Left forelimb (tissue), 1 donor: ENCODE results near the gene LTC4S.
"Not testable (repeated sequence)": the region's sequence is repeated elsewhere in the genome, so short reads cannot be mapped to it uniquely, and the experiment has no call there.

ENCODE experiments used
- DNase-seq: peaks from one replicate; pipeline ENCODE4 v3.0.0-alpha.2; 2018; ENCODE audit warnings: low spot score

Gene LTC4S

DNA sequence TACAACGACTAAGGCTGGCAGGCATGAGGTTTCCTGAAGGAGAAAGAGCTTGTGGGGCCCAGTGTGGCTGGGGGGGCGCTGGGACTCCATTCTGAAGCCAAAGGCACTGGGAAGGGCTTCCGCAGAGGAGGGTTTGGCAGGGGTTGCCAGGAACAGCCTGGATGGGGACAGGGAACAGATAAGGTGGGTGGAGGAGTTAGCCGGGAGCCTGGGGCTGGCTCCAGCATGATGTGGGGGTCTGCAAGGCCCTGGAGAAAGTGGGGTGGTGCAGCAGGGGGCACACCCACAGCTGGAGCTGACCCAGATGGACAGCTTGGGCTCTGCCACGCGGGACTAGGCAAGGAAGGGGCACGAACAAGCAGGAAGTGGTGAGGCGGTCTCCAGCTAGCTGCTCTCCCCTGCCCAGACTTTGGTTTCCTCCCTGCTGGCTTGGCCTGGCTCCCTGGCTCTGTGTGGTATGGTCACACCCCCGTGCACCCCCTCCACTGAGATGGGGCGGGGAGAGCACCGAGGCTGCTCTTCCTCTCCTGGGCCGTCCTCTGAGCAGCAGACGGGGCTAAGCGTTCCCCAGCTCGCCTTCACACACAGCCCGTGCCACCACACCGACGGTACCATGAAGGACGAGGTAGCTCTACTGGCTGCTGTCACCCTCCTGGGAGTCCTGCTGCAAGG, at the start of gene LTC4S:
Gene LTC4S (plus strand): TSS at position 519 of the 672 bp plus-strand sequence. CDS start 95 bp downstream, at position 614.
- DNase-seq = peak; percentile 80

DNA sequence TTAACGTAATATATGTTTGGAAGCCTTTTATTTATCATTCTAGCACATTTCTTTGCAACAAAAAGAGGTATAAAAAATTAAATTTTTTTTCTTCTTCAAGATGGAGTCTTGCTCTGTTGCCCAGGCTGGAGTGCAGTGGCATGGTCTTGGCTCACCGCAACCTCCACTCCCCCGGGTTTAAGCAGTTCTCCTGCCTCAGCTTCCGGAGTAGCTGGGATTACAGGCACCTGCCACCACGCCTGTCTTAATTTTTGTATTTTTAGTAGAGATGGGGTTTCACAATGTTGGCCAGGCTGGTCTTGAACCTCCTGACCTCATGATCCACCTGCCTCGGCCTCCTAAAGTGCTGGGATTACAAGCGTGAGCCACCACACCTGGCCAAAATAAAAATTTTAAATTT, 49.7 kb upstream of the LTC4S start:
- DNase-seq = not testable (repeated sequence)

GRCh38 chr5:179746872-179747271, 46.9 kb upstream of the LTC4S start:
- no peak for DNase-seq

GRCh38 chr5:179747811-179748210, 46.0 kb upstream of the LTC4S start:
- no peak for DNase-seq

DNA sequence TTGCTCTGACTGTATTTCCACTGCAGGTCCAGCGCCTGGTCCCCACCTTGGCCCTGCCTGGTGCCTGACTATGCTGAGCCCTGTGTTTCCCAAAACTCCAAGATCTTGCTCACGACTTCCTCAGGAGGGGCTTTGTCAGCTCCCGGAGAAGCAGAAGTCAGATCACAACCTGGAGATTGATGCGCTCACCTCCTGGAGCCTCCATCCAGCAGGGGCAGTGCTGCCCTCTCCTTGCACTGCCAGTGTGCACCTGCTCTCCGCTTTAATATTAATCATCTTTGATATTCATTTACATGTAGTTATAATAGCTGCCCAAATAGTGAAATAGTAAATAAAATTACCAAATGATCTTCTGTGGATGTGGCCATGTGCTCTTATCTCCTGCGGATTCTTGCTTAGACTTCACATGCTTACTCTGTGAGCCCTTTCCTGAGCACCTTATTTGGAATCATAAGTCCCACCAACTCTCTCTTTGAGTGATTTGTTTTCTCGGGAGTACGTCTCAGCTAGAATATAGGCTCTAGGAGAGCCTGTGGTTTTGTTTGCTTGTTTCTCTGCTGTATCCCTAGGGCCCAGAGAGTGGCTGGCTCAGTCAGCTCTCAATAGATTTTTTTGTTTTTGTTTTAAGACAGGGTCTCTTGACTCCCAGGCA, 43.8 kb upstream of the LTC4S start:
- DNase-seq = no peak

GRCh38 chr5:179753971-179754370, 39.8 kb upstream of the LTC4S start:
- DNase-seq = no peak

GRCh38 chr5:179755022-179755421, 38.8 kb upstream of the LTC4S start:
- DNase-seq = no peak

GRCh38 chr5:179758955-179759354, 34.8 kb upstream of the LTC4S start:
- DNase-seq = no peak

DNA sequence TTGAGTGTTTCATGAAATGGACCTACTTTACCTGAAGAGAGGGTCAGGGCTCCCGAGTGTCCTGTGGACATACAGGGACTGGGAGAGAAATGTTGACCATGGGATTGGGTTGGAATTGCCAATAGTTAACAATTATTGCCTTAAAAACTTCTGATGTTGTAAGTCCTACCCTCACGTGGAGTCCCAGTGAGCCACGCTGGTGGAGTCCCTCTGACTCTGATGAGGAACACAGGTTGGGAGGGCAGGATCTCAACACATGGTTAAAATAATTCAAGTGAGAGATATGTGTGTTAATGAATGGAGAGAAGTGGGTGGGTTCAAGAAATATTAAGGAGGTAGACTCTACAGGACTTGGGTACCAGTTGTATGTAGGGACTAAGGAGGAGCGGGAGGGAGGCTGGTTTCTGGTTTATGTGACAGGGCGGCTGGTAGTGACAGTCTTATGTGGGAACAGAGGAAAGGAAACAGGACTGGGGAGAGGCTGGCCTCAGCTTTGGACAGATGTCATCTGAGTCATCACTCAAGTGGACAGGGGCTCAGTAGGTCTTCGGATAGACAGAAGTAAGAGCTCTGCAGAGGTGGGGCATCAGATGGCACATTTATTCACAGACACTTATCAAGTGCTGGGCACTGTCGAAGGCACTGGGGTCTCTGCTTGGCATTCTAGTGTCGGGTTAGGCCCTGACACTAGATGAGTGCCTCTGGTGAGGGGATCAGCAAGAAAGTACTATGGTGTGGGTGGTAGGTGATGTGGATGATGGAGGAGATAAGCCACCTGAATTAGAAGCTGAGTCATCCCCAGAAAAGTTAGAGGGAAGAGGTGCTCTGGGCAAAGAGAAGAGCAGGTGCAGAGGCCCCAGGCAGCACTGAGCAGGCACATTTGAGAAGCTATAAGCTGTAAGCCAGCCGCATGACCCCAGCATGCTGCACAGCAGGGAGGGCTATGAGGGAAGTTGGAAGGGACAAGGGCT, 33.9 kb upstream of the LTC4S start:
- DNase-seq = no peak

- no peak for DNase-seq
These were observed 31.6 kb upstream of the LTC4S start for GRCh38 chr5:179762079-179762780.

- no peak for DNase-seq
These were observed 31.0 kb upstream of the LTC4S start for GRCh38 chr5:179762781-179763176.

GRCh38 chr5:179763215-179763945, 30.4 kb upstream of the LTC4S start:
- no peak for DNase-seq

- no peak for DNase-seq
These were observed 29.7 kb upstream of the LTC4S start for GRCh38 chr5:179764056-179764455.

GRCh38 chr5:179765400-179765799, 28.4 kb upstream of the LTC4S start:
- DNase-seq = no peak

GRCh38 chr5:179766021-179766725, 27.6 kb upstream of the LTC4S start:
- DNase-seq = no peak

GRCh38 chr5:179766726-179767455, 26.9 kb upstream of the LTC4S start:
- no peak for DNase-seq

- DNase-seq = no peak
These were observed 26.2 kb upstream of the LTC4S start for GRCh38 chr5:179767496-179768100.

DNA sequence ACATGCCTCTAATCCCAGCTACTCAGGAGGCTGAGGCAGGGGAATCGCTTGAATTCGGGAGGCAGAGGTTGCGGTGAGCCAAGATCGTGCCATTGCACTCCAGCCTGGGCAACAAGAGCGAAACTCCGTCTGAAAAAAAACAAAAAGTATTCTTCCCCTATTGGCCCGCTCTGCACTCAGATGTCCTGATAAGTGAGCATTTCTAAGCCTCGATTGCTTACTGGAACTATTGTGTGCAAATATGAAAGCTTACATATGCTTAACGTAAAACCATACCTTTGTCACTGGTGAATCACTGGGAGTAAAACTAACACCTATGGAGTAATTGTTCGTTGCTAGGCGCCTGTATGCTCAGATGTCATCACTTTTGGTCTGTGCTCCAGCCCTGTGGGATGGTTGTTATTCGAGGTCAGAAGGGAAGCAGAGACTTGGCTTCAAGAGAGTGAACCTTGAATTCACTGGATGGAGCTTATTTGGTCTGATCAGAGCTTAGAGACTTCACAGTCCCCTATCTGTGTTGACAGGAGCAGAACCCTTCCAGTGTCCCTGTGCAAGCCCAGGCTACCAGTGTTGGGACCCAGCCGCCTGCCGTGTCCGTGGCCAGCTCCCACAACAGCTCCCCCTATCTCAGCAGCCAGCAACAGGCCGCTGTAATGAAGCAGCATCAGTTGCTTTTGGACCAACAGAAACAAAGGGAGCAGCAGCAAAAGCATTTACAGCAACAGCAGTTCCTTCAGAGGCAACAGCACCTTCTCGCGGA, 25.3 kb upstream of the LTC4S start:
- DNase-seq = no peak

GRCh38 chr5:179769271-179769670, 24.5 kb upstream of the LTC4S start:
- no peak for DNase-seq
